ENCODE data around the gene PIP5K1C. TPM values are rescaled to one million over a fixed set of nuclear protein-coding genes. Genes with fewer than 3 reads are reported as not detected.

Gene PIP5K1C
- total and polyA plus RNA-seq, 2 donors (not counting 1 experiment from before 2014, with no cell fraction given) = 10.4 to 46.7 TPM

DNA sequence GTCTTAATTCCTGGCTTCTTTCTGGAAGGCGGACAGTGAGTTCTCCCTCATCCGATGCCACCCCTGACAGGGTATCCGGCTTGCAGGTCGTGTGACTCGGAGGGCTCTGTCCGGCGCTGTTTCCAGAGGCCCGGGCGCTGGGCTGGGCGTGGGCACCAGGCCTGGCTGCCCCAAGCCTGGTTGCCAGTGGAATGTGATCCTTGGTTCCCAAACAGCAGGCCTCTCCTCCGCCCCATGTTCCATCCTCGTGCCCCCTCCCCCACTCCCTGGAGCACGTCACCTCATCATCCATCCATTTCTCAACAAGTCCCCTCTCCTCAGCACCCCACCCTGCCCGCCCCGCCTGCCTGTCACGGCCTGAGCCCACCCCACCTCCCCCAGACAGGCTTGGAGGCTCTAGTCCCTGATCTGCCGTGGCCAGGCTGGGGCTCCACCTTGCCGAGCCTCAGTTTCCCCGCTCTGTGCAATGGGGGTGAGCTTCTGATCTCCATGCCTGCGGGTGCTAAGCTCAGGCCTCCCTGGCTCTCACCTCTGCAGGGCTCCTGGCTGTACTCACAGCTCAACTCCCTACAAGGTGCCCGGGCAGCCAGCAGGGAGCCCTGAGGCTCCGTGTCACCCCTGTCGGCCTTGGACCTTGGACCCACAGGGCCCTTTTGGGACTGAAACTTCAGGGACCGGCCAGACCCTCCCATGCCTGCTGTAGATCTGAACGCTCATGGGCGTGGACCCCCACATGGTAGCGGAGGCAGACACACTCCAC lies 95.9 kb downstream of the PIP5K1C start:
- H3K4me1 ChIP-seq (ENCODE audit: control insufficient read depth in 2 of 2, insufficient read depth in 2 of 2, low read length in 2 of 2) = peaks cover 36 to 49% of the 10 kb centered on the region in 2 donors
- H3K36me3 ChIP-seq (replicated peaks in 1 of 2; ENCODE audit: control extremely low read depth in 1 of 2, control insufficient read depth in 1 of 2, extremely low read depth in 1 of 2, insufficient read depth in 2 of 2, low read length in 1 of 2) = no peaks in the 10 kb centered on the region
- H3K4me2 ChIP-seq (replicated peaks; ENCODE audit: low read depth, low read length, poor library complexity, severe bottlenecking) = peak overlapping the region; percentile 97
- DNase-seq (no peak), ATAC-seq (ENCODE audit: low read depth) (no peak)
- WGBS (ENCODE audit: insufficient coverage) = 63% methylated on average over 25 of the region's 27 CpGs
- H3K4me3 ChIP-seq (ENCODE audit: control extremely low read depth in 1 of 5, extremely low read depth in 1 of 5, insufficient read depth in 1 of 5, low read depth in 2 of 5, low read length in 4 of 5) = peak overlapping the region in 4 of 5 experiments; percentile 49 to 71 (median 64)
- POLR2A ChIA-PET = interaction anchor here (0.5 kb wide), 2 partner anchors 35 to 99 kb away, joined by 7 to 9 read pairs; no protein-coding TSS in a partner anchor
- Mint-ChIP-seq H3K27ac (no peak overlapping the region), H3K27me3 (no peaks in the 10 kb centered on the region), H3K4me1 (peaks cover 20% of the 10 kb centered on the region), H3K4me3 (no peak overlapping the region), H3K9me3 (ENCODE audit: insufficient read depth) (no peaks in the 10 kb centered on the region)
- intact Hi-C loops (cut with micrococcal nuclease) = no loop called here
- H3K27me3 ChIP-seq (replicated peaks in 1 of 4; ENCODE audit: control extremely low read depth in 1 of 4, control insufficient read depth in 3 of 4, insufficient read depth in 4 of 4, low read length in 3 of 4) = peaks cover 0 to 4% (median 0%) of the 10 kb centered on the region in 4 experiments
- peak overlapping the region; percentile 74 for H3K9ac ChIP-seq (ENCODE audit: low read length)
- no peaks in the 10 kb centered on the region for H4K20me1 ChIP-seq (ENCODE audit: control insufficient read depth, insufficient read depth, low read length, poor library complexity, severe bottlenecking)
- TF ChIP-seq EZH2 (IDR thresholded peaks at IDR 0.05; ENCODE audit: borderline replicate concordance, insufficient read depth, low read depth, low read length, poor library complexity, severe bottlenecking) = no peak
- TF ChIP-seq, protein P1, sequence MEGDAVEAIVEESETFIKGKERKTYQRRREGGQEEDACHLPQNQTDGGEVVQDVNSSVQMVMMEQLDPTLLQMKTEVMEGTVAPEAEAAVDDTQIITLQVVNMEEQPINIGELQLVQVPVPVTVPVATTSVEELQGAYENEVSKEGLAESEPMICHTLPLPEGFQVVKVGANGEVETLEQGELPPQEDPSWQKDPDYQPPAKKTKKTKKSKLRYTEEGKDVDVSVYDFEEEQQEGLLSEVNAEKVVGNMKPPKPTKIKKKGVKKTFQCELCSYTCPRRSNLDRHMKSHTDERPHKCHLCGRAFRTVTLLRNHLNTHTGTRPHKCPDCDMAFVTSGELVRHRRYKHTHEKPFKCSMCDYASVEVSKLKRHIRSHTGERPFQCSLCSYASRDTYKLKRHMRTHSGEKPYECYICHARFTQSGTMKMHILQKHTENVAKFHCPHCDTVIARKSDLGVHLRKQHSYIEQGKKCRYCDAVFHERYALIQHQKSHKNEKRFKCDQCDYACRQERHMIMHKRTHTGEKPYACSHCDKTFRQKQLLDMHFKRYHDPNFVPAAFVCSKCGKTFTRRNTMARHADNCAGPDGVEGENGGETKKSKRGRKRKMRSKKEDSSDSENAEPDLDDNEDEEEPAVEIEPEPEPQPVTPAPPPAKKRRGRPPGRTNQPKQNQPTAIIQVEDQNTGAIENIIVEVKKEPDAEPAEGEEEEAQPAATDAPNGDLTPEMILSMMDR (IDR thresholded peaks at IDR 0.05) = no peak
- peaks cover 0 to 24% (median 0%) of the 10 kb centered on the region in 3 donors for H3K9me3 ChIP-seq (ENCODE audit: control extremely low read depth in 1 of 3, control insufficient read depth in 2 of 3, insufficient read depth in 1 of 3, low read length in 2 of 3)
- CTCF ChIA-PET = interaction anchor here (0.6 to 1.3 kb wide), 5 partner anchors 15 to 531 kb away, joined by 3 to 6 read pairs (median 5); partner anchors contain the start of gene GIPC3
- peak overlapping the region; percentile 2 to 61 for H3K27ac ChIP-seq (ENCODE audit: low read length in 2 of 2)
- peak overlapping the region; percentile 84 for H2AFZ ChIP-seq (ENCODE audit: insufficient read depth, low read depth, low read length, poor library complexity, severe bottlenecking)
- H3K79me2 ChIP-seq (ENCODE audit: control insufficient read depth, insufficient read depth, low read length) = peaks cover 7% of the 10 kb centered on the region

Data from B cell (primary cell).